ENCODE data around the gene NFKB2.

- TF ChIP-seq CTCF (IDR thresholded peaks at IDR 0.05; ENCODE audit: low read length) = no peak
- TF ChIP-seq EZH2 (IDR thresholded peaks at IDR 0.05; ENCODE audit: borderline replicate concordance, low read length) = no peak
Measured at GRCh38 chr10:102420714-102421506, 25.4 kb downstream of the NFKB2 start, which contains the start of gene FBXL15.

Measured in OCI-LY1 (cell line).